Astrocyte (in vitro differentiated cells and primary cell): ENCODE data around the gene MYBL2.

ENCODE experiments used
- EZH2 ChIP-seq: IDR thresholded peaks from 2 replicates; pipeline ENCODE4 v1.6.1; 2012; ENCODE audit warnings: mild to moderate bottlenecking, low read length, inconsistent platforms; ENCODE audit not compliant: insufficient read depth
- TF ChIP-seq, protein P1 (sequence below): IDR thresholded peaks from 2 replicates; pipeline ENCODE4 v1.5.1; 2011; ENCODE audit warnings: low read depth, mild to moderate bottlenecking, inconsistent platforms, low read length, moderate library complexity; ENCODE audit not compliant: insufficient read depth

DNA sequence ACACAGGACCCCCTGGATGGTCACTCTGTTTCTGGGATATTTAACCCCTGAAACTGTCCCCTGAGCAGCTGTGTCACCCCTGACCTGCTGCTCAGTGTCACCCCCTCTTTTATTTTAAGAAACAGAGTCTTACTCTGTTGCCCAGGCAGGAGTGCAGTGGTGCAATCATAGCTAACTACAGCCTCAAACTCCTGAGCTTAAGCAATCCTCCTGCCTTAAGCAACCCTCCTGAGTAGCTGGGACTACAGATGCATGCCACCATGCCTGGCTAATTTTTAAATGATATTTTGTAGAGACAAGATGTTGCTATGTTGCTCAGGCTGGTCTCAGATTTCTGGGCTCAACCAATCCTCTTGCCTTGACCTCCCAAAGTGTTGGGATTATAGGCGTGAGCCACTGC, 81.4 kb downstream of the MYBL2 start:
- TF ChIP-seq, protein P1, sequence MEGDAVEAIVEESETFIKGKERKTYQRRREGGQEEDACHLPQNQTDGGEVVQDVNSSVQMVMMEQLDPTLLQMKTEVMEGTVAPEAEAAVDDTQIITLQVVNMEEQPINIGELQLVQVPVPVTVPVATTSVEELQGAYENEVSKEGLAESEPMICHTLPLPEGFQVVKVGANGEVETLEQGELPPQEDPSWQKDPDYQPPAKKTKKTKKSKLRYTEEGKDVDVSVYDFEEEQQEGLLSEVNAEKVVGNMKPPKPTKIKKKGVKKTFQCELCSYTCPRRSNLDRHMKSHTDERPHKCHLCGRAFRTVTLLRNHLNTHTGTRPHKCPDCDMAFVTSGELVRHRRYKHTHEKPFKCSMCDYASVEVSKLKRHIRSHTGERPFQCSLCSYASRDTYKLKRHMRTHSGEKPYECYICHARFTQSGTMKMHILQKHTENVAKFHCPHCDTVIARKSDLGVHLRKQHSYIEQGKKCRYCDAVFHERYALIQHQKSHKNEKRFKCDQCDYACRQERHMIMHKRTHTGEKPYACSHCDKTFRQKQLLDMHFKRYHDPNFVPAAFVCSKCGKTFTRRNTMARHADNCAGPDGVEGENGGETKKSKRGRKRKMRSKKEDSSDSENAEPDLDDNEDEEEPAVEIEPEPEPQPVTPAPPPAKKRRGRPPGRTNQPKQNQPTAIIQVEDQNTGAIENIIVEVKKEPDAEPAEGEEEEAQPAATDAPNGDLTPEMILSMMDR: no peak
- no peak for TF ChIP-seq EZH2
